ENCODE measurements around the gene SFT2D3.

SFT2D3 gene

GRCh38 chr2:127754186-127754585 lies 52.9 kb downstream of the SFT2D3 start:
- no peak for DNase-seq
